Mammary epithelial cell (primary cell): Measurements from ENCODE around the gene C10orf71.

Experiments used
- CTCF ChIP-seq, 2 donors: IDR thresholded peaks in 1 of 2; conservative IDR thresholded peaks in 1 of 2; 2 replicates each; pipeline ENCODE4 v1.5.1; 2011 to 2012; ENCODE audit warnings: inconsistent platforms in 2 of 2, low read length in 2 of 2, mild to moderate bottlenecking in 2 of 2, control low read depth in 1 of 2, low read depth in 1 of 2; ENCODE audit not compliant: insufficient read depth in 1 of 2; ENCODE audit errors: extremely low read depth in 1 of 2
- EZH2 ChIP-seq: IDR thresholded peaks from 2 replicates; pipeline ENCODE4 v1.6.1; 2012; ENCODE audit warnings: low read length, inconsistent platforms, borderline replicate concordance

- TF ChIP-seq CTCF (conservative IDR thresholded peaks at IDR 0.05 in 1 of 2, IDR thresholded peaks at IDR 0.05 in 1 of 2; ENCODE audit: extremely low read depth in 1 of 2, insufficient read depth in 1 of 2, low read depth in 1 of 2, low read length in 2 of 2) (no peak), EZH2 (no peak)
These were observed 21.2 kb downstream of the C10orf71 start for GRCh38 chr10:49320191-49320590.
